HG02884 (cell line): Measurements from ENCODE around the gene CDH13.
A peak's percentile ranks its signal among the peaks of the same experiment; 100 is the strongest.

Source experiments
- ATAC-seq: cut with Tn5 transposase; IDR thresholded peaks from one replicate; pipeline ENCODE4 v1.9.1; 2021; ENCODE audit warnings: mild to moderate bottlenecking, moderate library complexity; ENCODE audit not compliant: unreplicated experiment

The CDH13 gene

DNA sequence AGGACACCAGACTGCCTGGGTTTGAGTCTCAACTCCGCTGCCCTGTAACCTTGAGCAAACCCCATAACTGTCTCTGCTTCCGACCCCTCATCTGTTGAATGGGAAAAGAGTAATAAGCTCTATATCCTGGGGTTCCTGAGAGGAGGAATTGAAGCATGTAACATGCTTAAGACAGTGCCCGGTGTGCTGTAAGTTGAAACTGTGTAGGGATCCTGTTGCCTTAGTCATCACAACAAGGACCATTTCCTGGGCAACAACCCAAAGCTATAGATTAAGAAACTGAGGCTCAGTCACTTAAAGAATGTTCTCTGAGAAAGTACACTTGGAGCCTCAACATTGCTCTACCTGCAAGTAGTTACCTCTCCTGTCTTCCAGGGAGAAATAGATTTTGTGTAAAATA, 23.0 kb downstream of the CDH13 start:
- no peak for ATAC-seq

DNA sequence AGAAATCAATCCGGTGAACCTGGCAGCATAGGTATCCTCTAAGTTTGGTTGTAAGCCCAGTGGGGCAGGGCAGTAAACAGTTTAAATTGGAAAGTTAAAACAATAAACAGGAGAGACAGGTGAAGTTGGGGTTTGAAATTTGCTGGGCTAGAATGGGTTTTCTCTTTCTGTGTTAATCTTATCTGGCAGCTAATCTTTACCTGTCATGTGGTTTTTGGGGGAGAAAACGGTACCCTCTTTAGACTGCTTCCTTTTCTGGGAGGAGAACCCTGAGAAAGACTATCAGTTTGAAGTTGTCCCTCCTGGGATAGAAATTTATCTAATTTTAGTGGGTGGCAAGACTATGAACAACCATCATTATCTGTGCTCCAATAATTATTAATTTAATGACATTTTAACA, 24.0 kb downstream of the CDH13 start:
- no peak for ATAC-seq

DNA sequence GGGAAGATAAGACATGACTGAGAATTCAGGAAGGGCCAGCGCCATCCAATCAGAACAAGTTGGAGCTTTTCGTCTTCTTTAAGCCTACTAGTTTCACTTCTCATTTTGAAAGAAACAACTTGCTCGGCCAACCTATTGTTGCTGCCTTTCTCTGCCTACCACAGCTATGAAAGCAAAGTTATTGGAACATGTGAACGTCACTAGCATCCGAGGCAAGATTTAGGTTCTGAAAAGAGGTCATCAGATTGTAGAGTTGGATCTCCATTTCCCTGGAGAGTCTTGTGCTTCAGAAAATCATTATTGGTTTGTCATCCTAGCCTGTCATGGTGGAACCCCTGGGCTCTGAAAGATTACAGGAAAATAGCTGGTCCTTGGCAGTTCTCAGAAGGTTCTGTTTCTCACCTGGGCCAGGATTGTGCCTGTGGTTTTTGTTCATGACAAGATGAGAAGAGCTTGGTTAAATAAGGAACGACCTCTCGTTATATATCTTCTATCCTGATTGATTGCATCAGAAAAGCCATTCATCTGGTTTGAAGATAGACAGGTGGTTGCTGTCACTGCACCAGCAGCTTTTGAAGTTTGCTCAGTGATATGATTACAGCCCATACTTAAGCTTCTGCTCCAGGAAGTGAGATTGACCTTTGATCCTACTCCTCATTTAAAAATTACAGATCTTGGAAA, 25.3 kb downstream of the CDH13 start:
- peak; percentile 39 for ATAC-seq

DNA sequence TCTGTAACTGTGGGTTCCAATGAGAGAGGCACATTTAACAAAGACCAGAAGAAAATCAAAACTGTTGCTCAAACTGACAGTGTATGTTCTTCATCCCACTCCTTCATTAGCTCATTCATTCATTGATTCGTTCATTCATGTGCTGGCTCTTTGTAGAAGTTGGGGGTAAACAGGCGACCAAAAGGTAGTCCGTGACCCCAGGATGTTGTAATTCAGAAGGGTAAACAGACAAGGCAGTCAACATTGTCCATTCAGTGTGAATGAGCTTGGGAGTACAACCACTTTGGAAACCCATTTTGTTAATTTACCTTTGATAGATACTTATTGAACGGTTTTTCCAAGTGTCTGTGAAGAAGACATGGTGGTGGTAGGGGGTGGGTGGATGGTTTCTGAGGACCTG, 26.1 kb downstream of the CDH13 start:
- ATAC-seq = no peak

DNA sequence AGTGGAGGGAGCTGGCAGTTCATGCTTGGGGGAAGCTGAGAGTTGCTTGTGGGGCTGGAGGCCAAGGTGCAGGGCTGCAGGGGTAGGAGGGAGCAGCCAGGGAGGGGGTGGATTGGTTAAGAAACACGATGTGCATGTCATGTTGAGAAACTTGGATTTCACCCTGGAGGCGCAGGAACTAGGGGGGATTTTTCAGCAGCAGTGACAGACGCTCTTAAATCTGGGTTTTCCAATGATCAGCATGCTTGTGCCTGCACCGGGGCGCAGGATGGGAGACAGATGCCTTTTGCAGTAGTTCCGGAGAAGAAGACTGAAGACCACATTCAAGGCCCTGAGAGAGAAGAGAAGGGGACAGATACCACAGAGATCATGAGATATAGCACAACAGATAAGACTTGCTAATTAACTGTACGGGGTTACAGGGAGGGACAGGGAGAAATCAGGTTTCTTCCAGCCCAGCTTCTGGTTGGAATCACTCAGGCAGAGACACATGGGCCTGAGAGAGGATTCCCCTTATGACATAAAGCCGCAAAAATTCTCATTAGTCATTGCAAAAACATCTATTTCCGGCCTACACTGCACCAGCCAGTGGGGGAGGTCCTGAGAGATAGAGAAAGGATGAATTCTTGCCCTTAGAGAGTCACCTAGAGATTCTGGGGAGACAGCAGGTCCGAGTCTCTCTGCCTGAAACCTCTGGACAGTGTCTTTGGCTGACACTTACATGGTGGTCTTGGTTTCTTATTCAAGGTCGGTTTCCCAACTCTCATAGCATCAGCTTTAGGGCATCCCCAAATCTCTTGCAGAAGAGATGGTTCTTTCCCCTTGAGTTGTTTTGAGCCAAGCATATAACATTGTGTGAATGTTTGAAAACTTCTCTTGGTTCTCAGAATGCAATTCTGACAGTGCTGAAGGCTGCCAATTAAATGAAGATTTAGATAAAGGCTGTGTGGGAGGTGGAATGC, 27.1 kb downstream of the CDH13 start:
- ATAC-seq = peak; percentile 75

DNA sequence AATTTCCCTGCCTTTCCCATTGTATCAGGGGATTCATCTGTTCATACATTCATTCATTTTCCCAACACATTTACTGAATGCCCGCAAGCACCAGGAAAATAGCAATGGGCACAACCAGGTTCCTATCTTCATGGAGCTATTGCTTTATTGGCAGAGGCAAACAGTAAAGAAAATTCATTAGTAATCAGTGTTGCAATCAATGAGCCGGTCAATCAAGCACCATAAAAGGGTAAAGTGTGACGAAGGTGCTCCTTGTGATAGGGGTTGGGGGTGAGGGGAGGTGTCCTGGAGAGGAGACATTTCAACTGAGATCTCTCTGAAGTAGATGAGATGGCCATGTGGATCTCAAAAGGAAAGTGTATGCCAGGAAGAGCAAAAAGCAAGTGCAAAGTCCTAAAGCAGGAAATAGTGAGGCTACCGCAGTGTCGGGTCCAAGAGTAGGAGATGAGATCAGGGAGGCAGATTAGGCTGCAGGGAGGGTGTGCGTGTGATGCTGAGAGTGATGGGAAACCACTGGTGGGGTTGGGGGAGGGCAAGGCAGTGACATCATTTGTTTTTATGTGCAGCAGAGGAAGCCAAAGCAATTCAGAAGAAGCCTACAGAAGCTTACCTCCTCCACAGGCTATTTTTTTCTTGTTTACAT, 28.4 kb downstream of the CDH13 start:
- ATAC-seq = no peak

DNA sequence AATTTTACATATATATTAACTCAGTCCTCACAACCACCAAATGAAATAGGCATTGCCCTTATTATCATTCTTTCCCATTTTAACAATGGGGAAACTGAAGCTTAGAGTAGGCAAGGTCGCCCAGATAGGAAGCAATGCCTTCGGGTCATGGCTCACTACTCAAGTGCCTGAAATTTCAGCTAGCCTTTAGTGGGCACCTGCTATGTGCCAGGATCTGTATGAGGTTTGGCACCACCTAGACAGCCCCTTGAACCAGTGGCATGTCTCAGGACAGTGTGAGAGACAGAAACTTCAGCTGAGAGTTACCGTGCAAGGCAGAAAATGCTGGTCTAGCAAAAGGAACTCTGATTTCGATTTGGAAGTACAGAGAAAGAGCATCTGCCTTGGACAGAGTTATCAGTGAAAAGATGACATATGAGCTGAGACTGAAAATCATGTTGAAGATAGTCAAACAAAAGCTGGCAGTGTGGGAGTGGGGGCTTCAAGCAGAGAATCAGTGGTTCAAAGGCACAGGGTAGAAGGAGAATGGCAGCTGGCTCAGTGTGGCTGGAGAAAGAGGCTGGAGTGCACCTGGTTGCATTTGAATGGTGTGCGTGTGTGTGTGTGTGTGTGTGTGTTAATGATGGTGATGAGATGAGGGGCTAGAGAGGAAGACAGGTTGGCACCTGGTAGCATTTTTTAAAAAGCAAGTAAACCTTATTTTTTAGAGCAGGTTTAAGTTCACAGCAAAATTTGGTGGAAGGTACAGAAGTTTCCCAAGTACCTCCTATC, 29.1 kb downstream of the CDH13 start:
- no peak for ATAC-seq

DNA sequence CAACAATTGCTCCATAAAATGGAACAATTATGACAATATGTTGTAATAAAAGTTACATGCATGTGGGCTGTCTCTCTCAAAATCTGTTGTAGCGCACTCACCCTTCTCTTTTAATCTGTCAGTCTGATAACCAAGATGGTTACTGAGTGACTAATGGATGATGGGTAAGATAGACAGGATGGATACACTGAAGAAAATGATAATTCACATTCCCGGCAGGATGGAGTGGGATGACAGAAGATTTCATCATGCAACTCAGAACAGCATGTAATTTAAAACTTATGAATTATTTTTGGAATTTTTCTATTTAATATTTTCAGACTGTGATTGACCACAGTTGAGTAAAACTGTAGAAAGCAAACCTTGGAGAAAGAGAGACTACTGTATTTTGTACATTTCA, 30.5 kb downstream of the CDH13 start:
- no peak for ATAC-seq

DNA sequence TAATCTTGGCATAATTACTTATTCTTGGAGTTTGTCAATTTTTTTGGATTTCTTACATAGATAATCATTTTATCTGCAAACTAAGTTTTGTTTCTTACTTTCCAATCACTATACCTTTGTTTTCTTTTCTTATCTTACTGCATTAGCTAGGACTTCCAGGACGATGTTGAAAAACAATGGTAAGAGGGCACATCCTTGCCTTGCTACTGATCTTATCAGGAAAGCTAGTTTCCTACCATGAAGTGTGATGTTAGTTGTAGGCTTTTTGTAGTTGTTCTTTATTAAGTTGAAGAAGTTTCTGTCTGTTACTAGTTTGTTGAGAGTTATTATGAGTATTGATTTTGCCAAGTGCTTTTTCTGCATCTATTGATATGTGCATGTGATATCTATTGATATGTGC, 31.0 kb downstream of the CDH13 start:
- no peak for ATAC-seq

DNA sequence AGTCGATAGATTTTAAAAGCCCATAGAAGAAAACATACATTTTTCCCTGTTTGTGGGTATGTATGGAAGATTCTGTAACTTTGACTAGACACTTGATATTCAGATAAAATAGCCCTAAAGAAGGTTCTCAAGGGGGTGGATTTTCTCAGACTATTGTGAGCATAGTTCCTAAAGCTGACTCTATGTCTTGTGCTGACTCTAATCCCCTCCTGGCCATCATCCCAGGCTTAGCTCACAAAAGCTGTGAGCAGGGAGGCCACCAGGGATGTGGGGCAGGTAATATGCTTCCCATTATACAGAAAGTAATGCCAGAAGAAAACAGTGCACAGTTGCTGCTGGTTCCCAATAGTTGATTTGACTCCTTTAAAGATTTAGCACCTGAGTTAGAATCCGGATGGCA, 32.0 kb downstream of the CDH13 start:
- no peak for ATAC-seq

DNA sequence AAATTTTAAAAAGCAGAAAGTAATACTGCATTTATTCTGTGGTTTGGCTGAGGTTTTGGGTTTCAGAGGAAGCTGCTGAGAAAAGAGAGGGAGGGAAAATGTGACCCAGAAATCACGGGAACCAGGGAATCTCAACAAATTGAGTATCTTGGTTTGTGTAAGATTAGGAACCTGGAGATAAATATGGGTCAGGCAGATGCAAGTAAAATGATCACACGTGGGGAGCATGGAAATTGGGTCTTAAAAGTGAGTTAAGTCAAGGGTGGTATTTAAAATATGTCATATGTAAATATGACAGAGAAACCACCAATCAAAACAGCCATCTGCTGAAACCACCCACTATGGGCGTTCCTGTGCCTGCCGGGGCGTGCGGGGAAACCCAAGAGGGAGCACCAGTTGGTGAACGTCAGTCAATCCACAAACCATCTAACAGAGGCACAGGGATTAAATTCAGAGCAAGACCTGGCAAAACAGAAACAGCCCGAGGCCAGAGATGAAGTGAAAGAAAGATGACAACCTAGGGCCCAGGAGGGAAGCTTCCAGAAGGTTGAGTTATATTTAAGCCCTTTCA, 33.4 kb downstream of the CDH13 start:
- ATAC-seq = no peak

DNA sequence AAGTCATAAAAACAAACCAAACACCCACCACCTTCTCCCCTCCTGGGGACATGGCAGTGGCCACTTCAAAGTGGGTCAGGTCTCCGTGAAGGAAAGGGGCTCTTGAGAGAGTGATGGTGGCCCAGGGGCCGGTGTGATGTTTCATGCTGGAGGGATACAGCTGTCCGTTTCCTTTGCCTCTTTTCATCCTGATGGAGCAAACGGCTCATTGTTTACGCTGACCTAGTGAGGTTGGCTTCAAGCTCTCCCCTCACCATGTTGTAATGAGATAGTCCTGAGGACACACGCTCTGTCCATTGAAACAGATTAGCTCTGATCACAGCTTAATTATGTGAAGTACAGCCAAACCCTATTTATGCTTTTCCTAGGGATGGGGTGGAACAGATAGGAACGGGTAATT, 34.2 kb downstream of the CDH13 start:
- ATAC-seq = no peak

DNA sequence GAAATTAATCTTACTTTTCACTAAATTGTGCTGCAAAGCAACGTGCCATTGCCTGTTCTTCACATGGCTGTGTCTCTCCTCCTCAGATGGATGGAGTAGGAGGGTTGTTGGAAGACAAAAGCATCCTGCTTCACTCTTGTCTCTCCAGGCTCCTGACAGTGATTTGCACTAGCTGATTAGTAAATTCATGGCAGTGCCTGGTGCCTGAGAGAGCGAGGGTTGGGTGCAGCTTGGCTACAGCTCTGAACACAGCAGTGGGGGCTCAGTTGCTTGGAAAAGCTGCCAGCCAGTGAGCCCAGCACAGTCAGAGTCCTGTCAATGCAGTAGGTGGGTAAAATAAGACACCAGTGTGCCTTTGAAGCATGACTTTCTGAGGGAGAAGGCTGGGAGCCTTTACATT, 37.4 kb downstream of the CDH13 start:
- ATAC-seq = no peak

DNA sequence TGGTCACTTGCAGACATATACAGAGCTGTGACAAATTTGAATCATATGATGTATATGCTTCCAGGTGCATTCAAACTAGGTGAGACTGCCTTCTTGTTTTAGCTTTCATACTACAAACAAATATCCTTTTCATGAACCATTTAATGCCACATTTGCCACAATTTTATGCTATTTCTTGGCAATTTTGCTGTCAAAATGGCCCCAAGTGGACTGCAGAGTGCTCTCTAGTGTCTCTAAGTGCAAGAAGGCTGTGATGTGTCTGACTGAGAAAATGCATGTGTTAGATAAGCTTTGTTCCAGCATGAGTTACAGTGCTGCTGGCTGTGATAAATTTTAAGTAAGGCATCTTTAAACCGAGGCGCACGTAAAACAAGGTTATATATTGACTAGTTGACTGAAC, 38.3 kb downstream of the CDH13 start:
- ATAC-seq = no peak

DNA sequence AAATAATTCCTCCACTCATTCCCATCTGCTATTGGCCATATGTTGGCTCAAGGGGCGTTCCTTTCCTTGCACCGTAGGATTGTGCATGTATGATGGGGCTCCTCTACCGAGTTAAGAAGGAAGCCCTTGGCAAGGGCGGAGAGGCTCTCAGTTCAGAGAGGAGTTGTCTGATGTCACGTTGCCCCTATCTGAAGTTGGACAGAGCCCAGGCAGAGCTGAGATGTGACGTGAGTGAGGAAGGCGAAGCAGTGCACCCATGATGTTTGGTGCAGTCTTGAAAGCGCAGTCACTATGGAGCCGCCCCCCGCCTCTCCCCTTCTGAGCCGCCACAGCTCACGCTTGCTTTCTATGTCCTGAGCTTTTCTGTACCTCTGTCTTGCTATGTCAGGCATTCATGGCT, 40.7 kb downstream of the CDH13 start:
- ATAC-seq = no peak

DNA sequence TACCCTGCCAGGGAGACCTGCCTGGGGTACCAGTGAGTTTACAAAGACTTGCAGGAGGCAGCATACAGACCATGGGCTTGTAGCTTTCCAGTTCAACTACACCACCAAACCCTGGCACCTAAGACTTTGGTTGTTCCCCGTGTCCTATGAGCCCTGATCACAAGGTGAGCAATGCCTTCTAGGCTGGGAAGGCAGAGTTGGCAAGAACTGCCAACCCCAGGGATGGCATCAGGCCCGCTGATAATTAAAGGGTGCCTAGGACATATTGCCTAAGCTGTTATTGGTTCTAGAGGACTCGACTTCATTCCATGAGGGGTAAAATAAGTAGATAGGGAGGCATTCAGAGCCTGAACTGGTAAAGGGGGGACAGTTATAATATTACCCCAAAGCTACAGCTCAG, 41.3 kb downstream of the CDH13 start:
- ATAC-seq = no peak

DNA sequence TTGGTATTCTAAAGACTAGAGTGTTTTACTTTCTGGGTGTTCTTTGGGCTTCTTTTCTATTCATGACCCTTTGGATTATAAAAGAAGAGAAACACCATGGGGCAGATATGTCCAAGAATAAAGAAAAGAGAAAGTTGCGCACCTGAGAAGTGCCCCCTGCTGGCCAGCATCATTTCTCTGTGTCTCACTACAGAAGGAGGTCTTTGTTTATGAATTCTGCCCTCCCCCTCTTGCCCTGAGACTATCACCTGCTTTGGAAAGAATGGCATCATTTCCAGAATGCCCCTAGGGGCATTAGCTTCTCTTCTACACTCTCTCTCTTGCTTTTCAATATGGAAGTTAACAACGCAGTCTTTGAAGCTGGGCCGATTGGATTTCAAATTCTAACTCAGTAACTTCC, 45.0 kb downstream of the CDH13 start:
- ATAC-seq = no peak

DNA sequence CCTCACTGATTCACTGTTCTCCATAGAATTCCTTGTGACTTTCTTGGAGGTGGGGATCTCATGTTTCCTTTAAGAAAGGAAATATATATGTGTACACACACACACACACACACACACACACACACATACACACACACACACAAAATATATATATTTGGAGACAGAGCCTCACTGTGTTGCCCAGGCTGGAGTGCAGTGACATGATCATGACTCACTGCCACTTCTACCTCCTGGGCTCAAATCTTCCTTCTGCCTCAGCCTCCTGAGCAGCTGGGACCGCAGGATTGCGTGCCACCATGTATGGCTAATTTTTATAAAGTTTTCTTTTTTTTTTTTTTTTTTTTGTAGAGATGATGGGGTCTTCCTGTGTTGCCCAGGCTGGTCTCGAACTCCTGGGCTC, 45.9 kb downstream of the CDH13 start:
- ATAC-seq = no peak

DNA sequence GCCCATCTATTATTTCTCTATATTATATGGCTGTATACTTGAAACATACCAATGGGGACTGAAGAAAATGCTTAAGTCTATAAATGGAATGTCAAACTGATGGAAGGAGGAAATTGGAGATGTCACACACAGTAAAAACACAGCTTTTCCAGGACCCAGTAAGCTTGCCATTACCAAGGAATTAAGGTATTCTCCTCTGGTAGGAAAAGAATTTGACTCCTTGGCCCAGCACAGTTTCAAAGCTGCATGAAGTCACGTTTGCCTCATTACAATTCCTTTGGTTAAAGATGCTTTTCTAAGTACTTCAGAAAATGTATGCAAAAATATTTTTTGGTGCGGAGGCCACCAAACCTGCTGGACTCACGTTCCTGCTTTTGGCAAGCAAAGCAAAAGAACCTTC, 48.5 kb downstream of the CDH13 start:
- ATAC-seq = no peak

DNA sequence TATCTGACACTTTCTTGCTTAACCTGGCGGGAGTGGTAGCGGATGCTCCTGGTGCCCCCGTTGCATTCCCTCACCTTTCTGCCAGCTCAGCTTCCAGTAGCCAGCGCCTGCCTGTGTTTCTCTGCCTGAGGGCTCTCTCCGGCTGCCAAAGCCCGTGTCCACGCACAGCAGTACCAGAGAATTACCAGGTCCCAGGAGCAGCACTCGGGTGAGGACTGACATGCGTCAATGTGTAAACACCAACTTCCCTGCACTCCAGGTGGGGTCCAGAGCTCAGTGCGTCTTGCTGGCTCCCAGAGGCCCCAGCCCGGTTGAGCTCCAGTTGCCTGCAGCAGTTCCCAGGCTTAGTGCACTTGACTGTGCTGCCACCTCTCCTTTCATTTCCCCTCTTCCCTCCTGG, 54.8 kb downstream of the CDH13 start:
- ATAC-seq = no peak

DNA sequence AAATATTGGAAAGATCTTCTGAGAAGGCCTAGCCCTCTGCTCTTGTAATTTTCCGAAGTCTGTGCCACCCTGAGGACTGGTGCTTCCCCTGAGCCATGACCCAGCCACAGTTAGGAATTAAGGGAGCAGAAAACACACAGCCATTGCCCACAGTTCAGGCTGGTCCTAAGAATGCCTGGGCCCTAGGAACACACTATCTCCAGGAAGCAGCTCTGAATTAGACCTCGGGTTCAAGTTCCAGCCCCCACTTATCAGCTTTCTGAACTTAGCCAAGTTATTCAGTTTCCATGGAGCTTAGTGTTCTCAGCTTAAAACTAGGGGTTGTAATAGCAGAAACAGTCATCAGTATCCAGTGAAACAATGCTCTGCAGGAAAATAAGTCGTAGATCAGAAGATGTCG, 56.0 kb downstream of the CDH13 start:
- no peak for ATAC-seq
